ENCODE measurements around the gene MRPL20.
A peak's percentile ranks its signal among the peaks of the same experiment; 100 is the strongest.
"Not testable (repeated sequence)": the region's sequence is repeated elsewhere in the genome, so short reads cannot be mapped to it uniquely, and the experiment has no call there.

Gene MRPL20

GRCh38 chr1:1423245-1423597 lies 16.1 kb upstream of the MRPL20 start:
- Histone ChIP-seq H3K27me3 (ENCODE audit: control insufficient read depth, insufficient read depth, low read length) (no peaks in the 10 kb centered on the region; the same call in 1 of the 2 replicates), H3K27ac (ENCODE audit: low read depth, low read length) (peak overlapping the region; percentile 27), H3K36me3 (ENCODE audit: control insufficient read depth, insufficient read depth, low read length) (no peaks in the 10 kb centered on the region), H3K9me3 (ENCODE audit: control insufficient read depth, insufficient read depth, low read length) (no peaks in the 10 kb centered on the region), H3K4me1 (ENCODE audit: control insufficient read depth, insufficient read depth, low read length) (peaks cover 20% of the 10 kb centered on the region; the same call in 1 of the 2 replicates), H3K9ac (ENCODE audit: low read depth, low read length) (no peak overlapping the region), H3K4me3 (ENCODE audit: low read depth, low read length) (no peak overlapping the region)

GRCh38 chr1:1422465-1423244 lies 15.6 kb upstream of the MRPL20 start:
- H3K9me3 ChIP-seq (ENCODE audit: control insufficient read depth, insufficient read depth, low read length), result no peaks in the 10 kb centered on the region
- H3K4me3 ChIP-seq (ENCODE audit: low read depth, low read length), result no peak overlapping the region
- H3K27me3 ChIP-seq (ENCODE audit: control insufficient read depth, insufficient read depth, low read length), result no peaks in the 10 kb centered on the region; the same call in 1 of the 2 replicates
- peak overlapping the region; percentile 27 for H3K27ac ChIP-seq (ENCODE audit: low read depth, low read length)
- no peak overlapping the region for H3K9ac ChIP-seq (ENCODE audit: low read depth, low read length)
- no peaks in the 10 kb centered on the region for H3K36me3 ChIP-seq (ENCODE audit: control insufficient read depth, insufficient read depth, low read length)
- H3K4me1 ChIP-seq (ENCODE audit: control insufficient read depth, insufficient read depth, low read length), result peaks cover 20% of the 10 kb centered on the region; the same call in 1 of the 2 replicates

- no peaks in the 10 kb centered on the region; the same call in 1 of the 2 replicates for H3K27me3 ChIP-seq (ENCODE audit: control insufficient read depth, insufficient read depth, low read length)
- no peak overlapping the region for H3K4me3 ChIP-seq (ENCODE audit: low read depth, low read length)
- no peaks in the 10 kb centered on the region for H3K36me3 ChIP-seq (ENCODE audit: control insufficient read depth, insufficient read depth, low read length)
- no peaks in the 10 kb centered on the region for H3K9me3 ChIP-seq (ENCODE audit: control insufficient read depth, insufficient read depth, low read length)
- no peak overlapping the region for H3K9ac ChIP-seq (ENCODE audit: low read depth, low read length)
- peaks cover 20% of the 10 kb centered on the region; the same call in 1 of the 2 replicates for H3K4me1 ChIP-seq (ENCODE audit: control insufficient read depth, insufficient read depth, low read length)
- H3K27ac ChIP-seq (ENCODE audit: low read depth, low read length), result peak overlapping the region; percentile 17
Observed at GRCh38 chr1:1421907-1422464, 14.9 kb upstream of the MRPL20 start.

DNA sequence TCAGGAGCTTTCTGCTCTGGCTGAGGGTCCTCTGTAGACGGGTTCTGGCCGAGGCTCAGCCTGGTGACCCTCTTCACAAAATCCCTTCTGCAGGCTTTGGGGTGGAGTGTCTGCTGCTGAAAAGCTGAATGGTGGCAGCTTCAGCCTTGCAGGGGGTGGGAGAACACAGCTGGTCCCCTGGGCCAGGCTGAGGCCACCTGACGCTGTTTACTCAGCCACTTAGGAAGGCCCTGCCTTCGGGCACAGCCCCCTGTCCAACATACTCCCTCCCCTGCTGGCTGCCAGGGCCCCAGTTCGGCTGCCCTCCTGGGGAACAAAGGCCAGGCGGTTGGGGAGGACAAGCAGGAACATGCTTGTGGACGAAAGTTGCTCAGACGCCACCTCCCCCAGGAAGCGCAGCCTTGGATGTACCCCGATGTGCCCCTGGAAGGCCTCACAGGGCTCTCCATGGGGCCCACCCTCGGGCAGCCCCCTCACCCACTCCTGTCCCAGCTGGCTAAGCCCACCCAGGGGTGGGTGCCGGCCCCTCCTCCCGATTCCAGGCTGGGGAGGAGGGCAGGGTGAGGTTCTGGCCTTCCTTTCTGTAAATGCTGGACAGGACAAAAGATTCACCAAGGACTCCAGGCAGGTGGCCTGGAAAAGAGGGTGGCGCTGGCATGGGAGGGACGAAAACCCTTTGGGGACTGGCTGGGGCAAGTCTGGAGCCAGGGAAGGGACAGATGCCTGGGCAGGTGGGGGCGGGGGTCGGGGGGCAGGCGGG lies 14.2 kb upstream of the MRPL20 start, which contains the start of gene ANKRD65:
TSS of gene ANKRD65 (minus strand) at position 130 of the 760 bp plus-strand sequence. CDS start 271 bp downstream, outside the sequence.
- Histone ChIP-seq H3K4me1 (ENCODE audit: control insufficient read depth, insufficient read depth, low read length) (peaks cover 19% of the 10 kb centered on the region; the same call in 1 of the 2 replicates), H3K27me3 (ENCODE audit: control insufficient read depth, insufficient read depth, low read length) (no peaks in the 10 kb centered on the region; the same call in 1 of the 2 replicates), H3K27ac (ENCODE audit: low read depth, low read length) (peak within 1 kb of the TSS; percentile 9), H3K9ac (ENCODE audit: low read depth, low read length) (no peak within 1 kb of the TSS), H3K4me3 (ENCODE audit: low read depth, low read length) (no peak within 1 kb of the TSS), H3K36me3 (ENCODE audit: control insufficient read depth, insufficient read depth, low read length) (no peaks in the 10 kb centered on the region), H3K9me3 (ENCODE audit: control insufficient read depth, insufficient read depth, low read length) (no peaks in the 10 kb centered on the region)

- Histone ChIP-seq H3K9me3 (ENCODE audit: control insufficient read depth, insufficient read depth, low read length) (no peaks in the 10 kb centered on the region), H3K4me1 (ENCODE audit: control insufficient read depth, insufficient read depth, low read length) (peaks cover 16% of the 10 kb centered on the region; the same call in 1 of the 2 replicates), H3K9ac (ENCODE audit: low read depth, low read length) (no peak overlapping the region), H3K36me3 (ENCODE audit: control insufficient read depth, insufficient read depth, low read length) (no peaks in the 10 kb centered on the region), H3K4me3 (ENCODE audit: low read depth, low read length) (no peak overlapping the region), H3K27me3 (ENCODE audit: control insufficient read depth, insufficient read depth, low read length) (no peaks in the 10 kb centered on the region; the same call in 1 of the 2 replicates), H3K27ac (ENCODE audit: low read depth, low read length) (peak overlapping the region; percentile 9)
Observed at GRCh38 chr1:1420654-1421141, 13.6 kb upstream of the MRPL20 start.

GRCh38 chr1:1419813-1420653 lies 12.9 kb upstream of the MRPL20 start:
- Histone ChIP-seq H3K9ac (ENCODE audit: low read depth, low read length) (no peak overlapping the region), H3K27ac (ENCODE audit: low read depth, low read length) (no peak overlapping the region)

GRCh38 chr1:1419363-1419812 lies 12.3 kb upstream of the MRPL20 start:
- no peaks in the 10 kb centered on the region for H3K36me3 ChIP-seq (ENCODE audit: control insufficient read depth, insufficient read depth, low read length)
- H3K9me3 ChIP-seq (ENCODE audit: control insufficient read depth, insufficient read depth, low read length), result no peaks in the 10 kb centered on the region
- peak overlapping the region; percentile 39; the same call in 1 of the 2 replicates for H3K4me3 ChIP-seq (ENCODE audit: low read depth, low read length)
- no peaks in the 10 kb centered on the region; the same call in 1 of the 2 replicates for H3K27me3 ChIP-seq (ENCODE audit: control insufficient read depth, insufficient read depth, low read length)
- H3K4me1 ChIP-seq (ENCODE audit: control insufficient read depth, insufficient read depth, low read length), result peaks cover 18% of the 10 kb centered on the region; the same call in 1 of the 2 replicates
- H3K27ac ChIP-seq (ENCODE audit: low read depth, low read length), result no peak overlapping the region
- H3K9ac ChIP-seq (ENCODE audit: low read depth, low read length), result no peak overlapping the region

More at GRCh38 chr1:1419813-1420653, 12.9 kb upstream of the MRPL20 start:
- Histone ChIP-seq H3K27me3 (ENCODE audit: control insufficient read depth, insufficient read depth, low read length) (no peaks in the 10 kb centered on the region; the same call in 1 of the 2 replicates), H3K9me3 (ENCODE audit: control insufficient read depth, insufficient read depth, low read length) (no peaks in the 10 kb centered on the region), H3K4me1 (ENCODE audit: control insufficient read depth, insufficient read depth, low read length) (peaks cover 18% of the 10 kb centered on the region; the same call in 1 of the 2 replicates), H3K4me3 (ENCODE audit: low read depth, low read length) (peak overlapping the region; percentile 39; the same call in 1 of the 2 replicates), H3K36me3 (ENCODE audit: control insufficient read depth, insufficient read depth, low read length) (no peaks in the 10 kb centered on the region)

GRCh38 chr1:1418464-1419362 lies 11.6 kb upstream of the MRPL20 start:
- H3K9ac ChIP-seq (ENCODE audit: low read depth, low read length), result no peak overlapping the region
- no peaks in the 10 kb centered on the region; the same call in 1 of the 2 replicates for H3K27me3 ChIP-seq (ENCODE audit: control insufficient read depth, insufficient read depth, low read length)
- no peak overlapping the region for H3K4me3 ChIP-seq (ENCODE audit: low read depth, low read length)
- H3K36me3 ChIP-seq (ENCODE audit: control insufficient read depth, insufficient read depth, low read length), result no peaks in the 10 kb centered on the region
- no peaks in the 10 kb centered on the region for H3K9me3 ChIP-seq (ENCODE audit: control insufficient read depth, insufficient read depth, low read length)
- no peak overlapping the region for H3K27ac ChIP-seq (ENCODE audit: low read depth, low read length)
- H3K4me1 ChIP-seq (ENCODE audit: control insufficient read depth, insufficient read depth, low read length), result peaks cover 18% of the 10 kb centered on the region; the same call in 1 of the 2 replicates

DNA sequence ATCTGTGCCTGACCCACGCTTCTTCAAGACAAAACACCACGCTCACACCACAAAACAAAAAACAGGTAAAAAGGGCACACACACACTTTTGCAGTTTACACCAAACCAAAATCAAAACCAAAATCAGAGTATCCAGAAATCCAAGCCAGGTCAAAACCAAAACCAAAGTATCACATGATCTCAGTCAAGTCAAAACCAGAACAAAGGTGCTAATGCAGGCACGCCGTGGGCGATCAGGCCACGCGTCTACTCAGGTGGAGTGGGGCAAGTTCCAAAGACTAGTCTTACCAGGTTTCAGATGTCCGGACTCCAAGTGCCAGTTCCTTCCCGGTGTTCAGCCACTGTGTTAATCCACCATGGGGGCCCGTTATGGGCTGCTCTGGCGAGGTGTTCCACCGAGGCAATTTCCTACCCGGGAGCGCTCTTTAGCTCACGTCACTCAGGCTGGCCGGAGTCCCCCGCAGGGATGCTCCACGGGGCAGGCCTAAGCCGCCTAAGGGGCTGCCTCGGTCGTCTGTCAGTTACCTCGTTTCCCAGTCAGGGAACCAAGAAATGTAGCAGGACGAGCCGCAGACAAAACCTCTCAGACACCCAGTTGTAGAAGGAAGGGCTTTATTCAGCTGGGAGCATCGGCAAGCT lies 10.9 kb upstream of the MRPL20 start:
- not testable (repeated sequence) for H3K9ac ChIP-seq (ENCODE audit: low read depth, low read length); H3K9me3 ChIP-seq (ENCODE audit: control insufficient read depth, insufficient read depth, low read length); H3K36me3 ChIP-seq (ENCODE audit: control insufficient read depth, insufficient read depth, low read length); H3K27me3 ChIP-seq (ENCODE audit: control insufficient read depth, insufficient read depth, low read length); H3K27ac ChIP-seq (ENCODE audit: low read depth, low read length); H3K4me3 ChIP-seq (ENCODE audit: low read depth, low read length)
- peaks cover 18% of the 10 kb centered on the region; the same call in 1 of the 2 replicates for H3K4me1 ChIP-seq (ENCODE audit: control insufficient read depth, insufficient read depth, low read length)
